Transverse colon (tissue), 4 donors: Measurements from ENCODE around the gene ACAP1.

Experiments
- EP300 ChIP-seq: sonication (generic); formaldehyde crosslinking; IDR thresholded peaks from one replicate; pipeline ENCODE4 v1.6.1; 2017; ENCODE audit warnings: antibody characterized with exemption, low read depth
- POLR2A ChIP-seq: fragments of 450-650 bp; IDR thresholded peaks from one replicate; pipeline ENCODE4 v1.6.1; 2016; ENCODE audit warnings: antibody characterized with exemption, mild to moderate bottlenecking, moderate library complexity
- POLR2AphosphoS5 ChIP-seq, 3 donors: sonication (generic); formaldehyde crosslinking; IDR thresholded peaks; one replicate each; pipeline ENCODE4 v1.6.1; 2016; ENCODE audit warnings: antibody characterized with exemption in 3 of 3
- TF ChIP-seq, protein P1 (sequence below), 5 experiments: fragments of 200-600 bp in 3 of 5; fragments of 450-650 bp in 2 of 5; sonication (generic) in 3 of 5; IDR thresholded peaks; 1 replicate in 2 of 5; 2 replicates in 3 of 5; pipeline ENCODE4 v1.5.1; 2016 to 2017; ENCODE audit warnings: antibody characterized with exemption in 5 of 5, inconsistent platforms in 3 of 5, mild to moderate bottlenecking in 2 of 5, moderate library complexity in 1 of 5

DNA sequence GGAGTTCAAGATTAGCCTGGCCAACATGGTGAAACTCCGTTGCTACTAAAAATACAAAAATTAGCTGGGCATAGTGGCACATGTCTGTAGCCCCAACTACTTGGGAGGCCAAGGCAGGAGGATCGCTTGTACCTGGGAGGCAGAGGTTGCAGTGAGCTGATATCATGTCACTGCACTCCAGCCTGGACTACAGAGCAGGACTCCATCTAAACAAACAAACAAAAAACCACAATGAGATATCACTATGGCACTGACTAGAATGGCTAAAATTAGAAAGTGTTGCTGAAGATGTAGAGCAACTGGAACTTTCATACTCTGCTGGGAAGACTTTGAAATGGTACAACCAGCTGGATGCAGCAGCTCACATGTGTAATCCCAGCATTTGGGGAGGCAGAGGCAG is 38.0 kb downstream of the ACAP1 start:
- TF ChIP-seq, protein P1, sequence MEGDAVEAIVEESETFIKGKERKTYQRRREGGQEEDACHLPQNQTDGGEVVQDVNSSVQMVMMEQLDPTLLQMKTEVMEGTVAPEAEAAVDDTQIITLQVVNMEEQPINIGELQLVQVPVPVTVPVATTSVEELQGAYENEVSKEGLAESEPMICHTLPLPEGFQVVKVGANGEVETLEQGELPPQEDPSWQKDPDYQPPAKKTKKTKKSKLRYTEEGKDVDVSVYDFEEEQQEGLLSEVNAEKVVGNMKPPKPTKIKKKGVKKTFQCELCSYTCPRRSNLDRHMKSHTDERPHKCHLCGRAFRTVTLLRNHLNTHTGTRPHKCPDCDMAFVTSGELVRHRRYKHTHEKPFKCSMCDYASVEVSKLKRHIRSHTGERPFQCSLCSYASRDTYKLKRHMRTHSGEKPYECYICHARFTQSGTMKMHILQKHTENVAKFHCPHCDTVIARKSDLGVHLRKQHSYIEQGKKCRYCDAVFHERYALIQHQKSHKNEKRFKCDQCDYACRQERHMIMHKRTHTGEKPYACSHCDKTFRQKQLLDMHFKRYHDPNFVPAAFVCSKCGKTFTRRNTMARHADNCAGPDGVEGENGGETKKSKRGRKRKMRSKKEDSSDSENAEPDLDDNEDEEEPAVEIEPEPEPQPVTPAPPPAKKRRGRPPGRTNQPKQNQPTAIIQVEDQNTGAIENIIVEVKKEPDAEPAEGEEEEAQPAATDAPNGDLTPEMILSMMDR (IDR thresholded peaks at IDR 0.05), result no peak
- TF ChIP-seq POLR2A (no peak), EP300 (no peak), POLR2AphosphoS5 (IDR thresholded peaks at IDR 0.05) (no peak)
